Measurements from ENCODE around the gene JARID2. TPM values are rescaled to one million over a fixed set of nuclear protein-coding genes. Genes with fewer than 3 reads are reported as not detected.

Gene JARID2
- polyA plus RNA-seq, 1 donor from 2014 or later = 25.5 TPM

DNA sequence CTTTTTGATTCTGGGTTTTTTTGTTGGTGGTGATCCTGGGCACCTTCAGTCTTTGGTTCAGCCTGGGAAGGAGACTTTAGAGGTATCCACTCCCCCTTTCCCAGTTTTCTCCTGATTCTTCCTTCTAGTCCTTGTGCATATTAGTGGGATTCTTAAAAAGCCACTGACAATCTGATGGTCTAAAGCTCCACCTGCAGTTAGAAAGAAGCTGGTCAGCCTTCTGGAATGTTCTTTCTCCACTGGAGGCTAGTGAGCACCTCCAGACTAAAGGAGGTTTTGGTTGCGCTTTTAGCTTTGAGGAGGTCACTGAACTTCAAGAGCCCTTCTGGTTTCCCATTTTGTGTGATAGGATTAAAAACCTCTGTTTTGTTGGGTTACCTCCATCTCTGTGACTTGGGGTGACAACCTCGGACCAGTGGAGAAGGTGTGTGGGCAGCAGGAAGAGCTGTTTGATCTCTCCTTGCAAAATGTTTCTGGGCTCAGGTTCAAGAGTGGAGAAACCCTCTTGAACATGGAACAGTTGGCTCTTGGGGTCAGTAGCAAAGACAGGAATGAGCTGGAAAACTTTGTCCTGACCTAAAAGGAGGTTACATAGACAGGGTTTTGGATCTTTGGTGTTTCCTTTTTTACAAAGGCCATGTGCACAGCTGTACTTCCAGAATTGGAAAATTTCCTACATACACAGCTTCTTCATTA, 29.0 kb downstream of the JARID2 start:
- H3K9me3 ChIP-seq (ENCODE audit: low read length) = no peaks in the 10 kb centered on the region
- no peak overlapping the region for H3K9ac ChIP-seq (ENCODE audit: low read length)
- no peak overlapping the region for H2AFZ ChIP-seq (ENCODE audit: low read depth, low read length)
- H3K36me3 ChIP-seq (ENCODE audit: insufficient read depth, low read length) = no peaks in the 10 kb centered on the region
- no peaks in the 10 kb centered on the region for H3F3A ChIP-seq (ENCODE audit: insufficient read depth, low read length, poor library complexity, severe bottlenecking)
- no peaks in the 10 kb centered on the region for H4K20me1 ChIP-seq (ENCODE audit: insufficient read depth)
- no peak overlapping the region for H3K27ac ChIP-seq (ENCODE audit: low read length)
- no peaks in the 10 kb centered on the region for H3K27me3 ChIP-seq (ENCODE audit: insufficient read depth, low read depth, low read length)
- TF ChIP-seq RAD21 (conservative IDR thresholded peaks at IDR 0.05) (no peak), EP300 (conservative IDR thresholded peaks at IDR 0.05; ENCODE audit: poor library complexity, severe bottlenecking) (no peak), SMC3 (conservative IDR thresholded peaks at IDR 0.05; ENCODE audit: poor library complexity) (no peak), MXI1 (conservative IDR thresholded peaks at IDR 0.05; ENCODE audit: poor library complexity, severe bottlenecking) (no peak), EZH2 (IDR thresholded peaks at IDR 0.05; ENCODE audit: borderline replicate concordance, insufficient read depth, low read length, poor library complexity, severe bottlenecking) (no peak), TAF1 (IDR thresholded peaks at IDR 0.05; ENCODE audit: low read depth) (no peak), POLR2AphosphoS5 (IDR thresholded peaks at IDR 0.05) (no peak)
- TF ChIP-seq, protein P1, sequence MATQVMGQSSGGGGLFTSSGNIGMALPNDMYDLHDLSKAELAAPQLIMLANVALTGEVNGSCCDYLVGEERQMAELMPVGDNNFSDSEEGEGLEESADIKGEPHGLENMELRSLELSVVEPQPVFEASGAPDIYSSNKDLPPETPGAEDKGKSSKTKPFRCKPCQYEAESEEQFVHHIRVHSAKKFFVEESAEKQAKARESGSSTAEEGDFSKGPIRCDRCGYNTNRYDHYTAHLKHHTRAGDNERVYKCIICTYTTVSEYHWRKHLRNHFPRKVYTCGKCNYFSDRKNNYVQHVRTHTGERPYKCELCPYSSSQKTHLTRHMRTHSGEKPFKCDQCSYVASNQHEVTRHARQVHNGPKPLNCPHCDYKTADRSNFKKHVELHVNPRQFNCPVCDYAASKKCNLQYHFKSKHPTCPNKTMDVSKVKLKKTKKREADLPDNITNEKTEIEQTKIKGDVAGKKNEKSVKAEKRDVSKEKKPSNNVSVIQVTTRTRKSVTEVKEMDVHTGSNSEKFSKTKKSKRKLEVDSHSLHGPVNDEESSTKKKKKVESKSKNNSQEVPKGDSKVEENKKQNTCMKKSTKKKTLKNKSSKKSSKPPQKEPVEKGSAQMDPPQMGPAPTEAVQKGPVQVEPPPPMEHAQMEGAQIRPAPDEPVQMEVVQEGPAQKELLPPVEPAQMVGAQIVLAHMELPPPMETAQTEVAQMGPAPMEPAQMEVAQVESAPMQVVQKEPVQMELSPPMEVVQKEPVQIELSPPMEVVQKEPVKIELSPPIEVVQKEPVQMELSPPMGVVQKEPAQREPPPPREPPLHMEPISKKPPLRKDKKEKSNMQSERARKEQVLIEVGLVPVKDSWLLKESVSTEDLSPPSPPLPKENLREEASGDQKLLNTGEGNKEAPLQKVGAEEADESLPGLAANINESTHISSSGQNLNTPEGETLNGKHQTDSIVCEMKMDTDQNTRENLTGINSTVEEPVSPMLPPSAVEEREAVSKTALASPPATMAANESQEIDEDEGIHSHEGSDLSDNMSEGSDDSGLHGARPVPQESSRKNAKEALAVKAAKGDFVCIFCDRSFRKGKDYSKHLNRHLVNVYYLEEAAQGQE (IDR thresholded peaks at IDR 0.05; ENCODE audit: borderline replicate concordance) = no peak
- TF ChIP-seq, protein P2, sequence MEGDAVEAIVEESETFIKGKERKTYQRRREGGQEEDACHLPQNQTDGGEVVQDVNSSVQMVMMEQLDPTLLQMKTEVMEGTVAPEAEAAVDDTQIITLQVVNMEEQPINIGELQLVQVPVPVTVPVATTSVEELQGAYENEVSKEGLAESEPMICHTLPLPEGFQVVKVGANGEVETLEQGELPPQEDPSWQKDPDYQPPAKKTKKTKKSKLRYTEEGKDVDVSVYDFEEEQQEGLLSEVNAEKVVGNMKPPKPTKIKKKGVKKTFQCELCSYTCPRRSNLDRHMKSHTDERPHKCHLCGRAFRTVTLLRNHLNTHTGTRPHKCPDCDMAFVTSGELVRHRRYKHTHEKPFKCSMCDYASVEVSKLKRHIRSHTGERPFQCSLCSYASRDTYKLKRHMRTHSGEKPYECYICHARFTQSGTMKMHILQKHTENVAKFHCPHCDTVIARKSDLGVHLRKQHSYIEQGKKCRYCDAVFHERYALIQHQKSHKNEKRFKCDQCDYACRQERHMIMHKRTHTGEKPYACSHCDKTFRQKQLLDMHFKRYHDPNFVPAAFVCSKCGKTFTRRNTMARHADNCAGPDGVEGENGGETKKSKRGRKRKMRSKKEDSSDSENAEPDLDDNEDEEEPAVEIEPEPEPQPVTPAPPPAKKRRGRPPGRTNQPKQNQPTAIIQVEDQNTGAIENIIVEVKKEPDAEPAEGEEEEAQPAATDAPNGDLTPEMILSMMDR (IDR thresholded peaks at IDR 0.05; ENCODE audit: poor library complexity, severe bottlenecking) = no peak
- H3K9me2 ChIP-seq (ENCODE audit: insufficient read depth, low read length) = no peaks in the 10 kb centered on the region
- H3K4me2 ChIP-seq (ENCODE audit: low read length) = no peak overlapping the region
- H3K79me2 ChIP-seq (replicated peaks; ENCODE audit: insufficient read depth, low read length) = peaks cover 69% of the 10 kb centered on the region
- no peak overlapping the region for H3K4me3 ChIP-seq (ENCODE audit: low read length)

- H3K27ac ChIP-seq (ENCODE audit: low read length) = no peak overlapping the region
- H3K27me3 ChIP-seq (ENCODE audit: insufficient read depth, low read depth, low read length) = no peaks in the 10 kb centered on the region
- no peak overlapping the region for H2AFZ ChIP-seq (ENCODE audit: low read depth, low read length)
- no peak overlapping the region for H3K4me3 ChIP-seq (ENCODE audit: low read length)
- no peaks in the 10 kb centered on the region for H3K9me3 ChIP-seq (ENCODE audit: low read length)
- H3K9me2 ChIP-seq (ENCODE audit: insufficient read depth, low read length) = no peaks in the 10 kb centered on the region
- H4K20me1 ChIP-seq (ENCODE audit: insufficient read depth) = no peaks in the 10 kb centered on the region
- no peaks in the 10 kb centered on the region for H3K36me3 ChIP-seq (ENCODE audit: insufficient read depth, low read length)
- peaks cover 71% of the 10 kb centered on the region for H3K79me2 ChIP-seq (replicated peaks; ENCODE audit: insufficient read depth, low read length)
- H3K4me2 ChIP-seq (ENCODE audit: low read length) = no peak overlapping the region
- no peak overlapping the region for H3K9ac ChIP-seq (ENCODE audit: low read length)
- no peaks in the 10 kb centered on the region for H3F3A ChIP-seq (ENCODE audit: insufficient read depth, low read length, poor library complexity, severe bottlenecking)
- no peak for TF ChIP-seq RAD21 (conservative IDR thresholded peaks at IDR 0.05)
- TF ChIP-seq, protein P2 (IDR thresholded peaks at IDR 0.05; ENCODE audit: poor library complexity, severe bottlenecking) = no peak
- no peak for TF ChIP-seq EP300 (conservative IDR thresholded peaks at IDR 0.05; ENCODE audit: poor library complexity, severe bottlenecking)
- no peak for TF ChIP-seq POLR2AphosphoS5 (IDR thresholded peaks at IDR 0.05)
- TF ChIP-seq EZH2 (IDR thresholded peaks at IDR 0.05; ENCODE audit: borderline replicate concordance, insufficient read depth, low read length, poor library complexity, severe bottlenecking) = no peak
- TF ChIP-seq, protein P1 (IDR thresholded peaks at IDR 0.05; ENCODE audit: borderline replicate concordance) = no peak
- no peak for TF ChIP-seq TAF1 (IDR thresholded peaks at IDR 0.05; ENCODE audit: low read depth)
- TF ChIP-seq SMC3 (conservative IDR thresholded peaks at IDR 0.05; ENCODE audit: poor library complexity) = no peak
- TF ChIP-seq MXI1 (conservative IDR thresholded peaks at IDR 0.05; ENCODE audit: poor library complexity, severe bottlenecking) = no peak
Measured at GRCh38 chr6:15276036-15276985, 30.4 kb downstream of the JARID2 start.
